ENCODE results near the gene EIF3F.
"Not testable (repeated sequence)": the region's sequence is repeated elsewhere in the genome, so short reads cannot be mapped to it uniquely, and the experiment has no call there.

The EIF3F gene, protein sequence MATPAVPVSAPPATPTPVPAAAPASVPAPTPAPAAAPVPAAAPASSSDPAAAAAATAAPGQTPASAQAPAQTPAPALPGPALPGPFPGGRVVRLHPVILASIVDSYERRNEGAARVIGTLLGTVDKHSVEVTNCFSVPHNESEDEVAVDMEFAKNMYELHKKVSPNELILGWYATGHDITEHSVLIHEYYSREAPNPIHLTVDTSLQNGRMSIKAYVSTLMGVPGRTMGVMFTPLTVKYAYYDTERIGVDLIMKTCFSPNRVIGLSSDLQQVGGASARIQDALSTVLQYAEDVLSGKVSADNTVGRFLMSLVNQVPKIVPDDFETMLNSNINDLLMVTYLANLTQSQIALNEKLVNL

DNA sequence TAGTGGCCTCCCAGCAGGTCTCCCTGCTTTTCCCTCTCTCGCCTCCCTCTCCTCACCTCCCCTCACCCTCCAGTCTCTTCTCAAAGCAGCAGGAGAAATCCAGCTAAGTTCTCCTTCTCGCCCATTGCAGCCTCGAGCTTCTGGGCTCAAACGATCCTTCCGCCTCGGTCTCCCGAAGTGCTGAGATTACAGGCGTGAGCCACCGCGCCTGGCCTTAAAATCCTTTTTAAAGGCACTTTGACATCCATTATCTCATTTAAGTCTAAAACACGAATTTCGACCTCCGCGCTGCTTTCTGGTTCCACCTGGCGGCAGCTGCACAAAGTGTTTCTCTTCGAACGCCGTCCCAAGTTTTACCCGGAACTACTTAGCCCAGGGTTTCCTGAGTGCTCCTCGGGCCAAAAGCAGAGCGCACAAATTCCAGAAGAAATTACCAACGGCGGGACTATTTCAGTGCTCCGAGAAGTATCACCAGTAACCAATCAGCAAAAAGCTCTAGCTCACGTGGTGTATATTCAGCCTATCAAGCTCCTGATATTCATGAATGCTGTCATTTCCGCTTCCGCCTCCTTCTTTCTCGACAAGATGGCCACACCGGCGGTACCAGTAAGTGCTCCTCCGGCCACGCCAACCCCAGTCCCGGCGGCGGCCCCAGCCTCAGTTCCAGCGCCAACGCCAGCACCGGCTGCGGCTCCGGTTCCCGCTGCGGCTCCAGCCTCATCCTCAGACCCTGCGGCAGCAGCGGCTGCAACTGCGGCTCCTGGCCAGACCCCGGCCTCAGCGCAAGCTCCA is at the start of gene EIF3F:
Gene EIF3F (plus strand): TSS at position 570 of the 792 bp plus-strand sequence. CDS start 16 bp downstream, at position 586.
- peak; percentile 60 for DNase-seq

DNA sequence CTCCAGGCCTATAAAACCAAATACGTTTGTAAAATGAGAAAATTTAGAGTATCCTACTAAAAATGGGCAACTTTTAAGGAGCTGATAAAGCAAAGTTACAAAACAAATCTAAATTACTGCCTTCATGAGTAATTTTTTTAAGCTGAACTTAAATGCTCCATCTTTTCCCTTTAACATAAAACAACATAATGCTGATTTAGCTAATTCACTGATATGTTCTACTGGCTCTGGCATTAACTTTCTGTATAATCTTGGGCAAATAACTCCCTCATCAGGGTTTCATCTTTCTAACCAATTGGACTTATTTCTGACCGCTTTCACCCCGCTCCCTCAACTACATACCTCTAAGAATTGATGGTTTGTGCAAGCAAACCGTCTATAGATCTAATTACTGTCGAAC is 46.0 kb upstream of the EIF3F start:
- no peak for DNase-seq

DNA sequence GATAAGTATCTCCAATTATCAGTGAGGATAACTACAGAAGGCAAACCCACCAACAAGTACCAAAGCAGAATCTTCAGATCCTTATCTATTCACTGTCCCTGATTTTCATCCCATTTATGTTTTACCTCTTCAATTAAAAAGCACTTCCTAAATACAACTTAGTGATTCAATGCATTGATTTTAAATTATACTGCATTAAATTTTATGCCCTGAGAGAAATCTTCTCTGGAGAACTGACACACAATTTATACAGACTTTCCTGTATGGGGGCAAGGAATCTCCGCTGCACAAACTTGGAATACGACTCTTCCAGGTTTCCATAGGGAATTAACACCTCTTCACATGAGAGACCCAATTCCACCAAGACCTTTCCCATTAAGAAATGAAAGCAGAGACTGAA is 45.5 kb upstream of the EIF3F start, which contains the start of gene OR10A3:
Gene OR10A3 (minus strand): TSS at position 101 of the 400 bp plus-strand sequence. CDS start 2,188 bp downstream, outside the sequence.
- no peak for DNase-seq

DNA sequence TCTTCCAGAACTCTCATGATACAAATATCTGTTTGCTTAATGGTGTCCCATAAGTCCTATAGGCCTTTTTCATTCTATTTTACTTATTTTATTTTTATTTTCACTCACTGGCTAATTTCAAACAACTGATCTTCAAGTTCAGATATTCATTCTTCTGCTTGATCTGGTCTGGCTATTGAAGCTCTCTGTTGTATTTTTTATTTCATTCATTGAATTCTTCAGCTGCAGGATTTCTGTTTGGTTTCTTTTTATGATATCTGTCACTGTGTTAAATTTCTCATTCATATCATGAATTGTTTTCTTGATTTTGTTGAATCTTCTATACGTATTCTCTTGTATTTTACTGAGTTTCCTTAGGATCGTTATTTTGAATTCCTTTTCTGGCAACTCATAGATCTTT is 43.0 kb upstream of the EIF3F start:
- DNase-seq: no peak

DNA sequence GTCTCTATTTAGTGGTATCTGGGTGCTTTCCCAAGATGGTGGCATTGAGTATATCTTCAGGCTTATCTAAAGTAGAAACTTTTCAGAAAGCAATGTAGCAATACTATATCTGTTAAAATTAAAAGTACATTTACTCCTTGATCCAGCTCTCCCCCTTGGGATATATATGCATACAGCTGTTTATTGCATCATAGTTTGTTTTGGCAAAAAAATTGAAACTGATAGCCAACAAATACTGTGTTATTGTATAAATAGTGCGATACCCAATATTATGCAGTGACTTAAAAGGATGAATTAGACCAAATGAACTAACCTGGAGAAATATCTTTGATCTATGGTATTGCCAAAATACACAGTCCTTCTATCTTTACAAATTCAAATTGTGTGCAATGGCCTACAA is 37.2 kb upstream of the EIF3F start:
- DNase-seq: no peak

DNA sequence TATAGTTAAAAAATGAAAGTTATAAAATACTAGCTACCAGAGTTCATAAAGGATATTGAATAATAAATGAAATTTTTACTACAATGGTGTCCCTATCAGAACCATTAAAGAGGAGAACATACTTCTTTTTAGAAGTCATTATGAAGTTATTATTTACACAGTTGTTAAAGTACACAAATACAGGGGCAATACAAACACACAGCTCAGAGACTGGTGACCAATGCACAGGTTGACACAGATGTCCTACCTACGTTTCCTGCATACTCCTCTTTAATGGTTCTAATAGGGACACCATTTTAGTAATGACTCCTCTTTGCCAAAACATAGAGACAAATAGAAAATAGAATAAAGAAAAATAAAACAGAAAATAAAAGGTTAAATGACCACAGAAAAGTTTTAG is 31.9 kb upstream of the EIF3F start:
- no peak for DNase-seq

DNA sequence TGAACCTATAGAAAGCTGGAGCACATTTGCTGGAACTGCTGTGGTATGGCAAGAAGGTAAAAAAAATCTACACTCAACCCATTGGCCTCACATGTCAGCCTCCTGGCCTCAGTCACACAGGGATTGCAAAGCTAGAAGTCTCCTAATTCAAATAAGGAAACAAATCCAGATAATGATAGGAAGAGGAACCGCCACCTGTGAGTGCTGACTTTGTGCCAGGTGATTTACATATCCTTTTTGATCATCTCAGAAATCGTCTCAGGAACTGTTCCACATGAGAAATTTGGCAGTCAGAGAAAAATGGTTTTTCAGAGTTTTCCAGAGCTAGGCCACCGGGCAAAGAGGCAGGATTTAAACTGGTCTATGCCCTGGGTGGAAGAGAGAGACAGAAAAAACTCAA is 22.9 kb upstream of the EIF3F start:
- no peak for DNase-seq

DNA sequence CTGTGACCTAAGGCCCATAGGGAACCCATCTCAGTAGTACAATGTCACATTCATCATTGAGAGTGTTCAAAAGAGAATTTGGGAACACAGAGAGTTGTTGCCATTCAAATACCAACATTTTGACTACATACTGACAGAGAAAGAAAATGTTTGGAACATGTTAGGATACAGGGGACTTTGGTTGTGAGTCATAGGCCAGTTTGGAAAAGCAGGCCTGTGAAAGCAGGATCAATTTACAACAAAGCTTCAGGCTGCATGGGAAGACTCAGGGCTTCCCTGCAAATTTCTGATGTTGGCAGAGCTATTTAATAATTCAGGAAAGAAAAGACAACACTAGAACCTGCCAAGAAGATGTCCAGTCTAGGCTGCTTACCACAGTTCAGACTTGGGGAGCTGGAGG is 22.3 kb upstream of the EIF3F start:
- no peak for DNase-seq

DNA sequence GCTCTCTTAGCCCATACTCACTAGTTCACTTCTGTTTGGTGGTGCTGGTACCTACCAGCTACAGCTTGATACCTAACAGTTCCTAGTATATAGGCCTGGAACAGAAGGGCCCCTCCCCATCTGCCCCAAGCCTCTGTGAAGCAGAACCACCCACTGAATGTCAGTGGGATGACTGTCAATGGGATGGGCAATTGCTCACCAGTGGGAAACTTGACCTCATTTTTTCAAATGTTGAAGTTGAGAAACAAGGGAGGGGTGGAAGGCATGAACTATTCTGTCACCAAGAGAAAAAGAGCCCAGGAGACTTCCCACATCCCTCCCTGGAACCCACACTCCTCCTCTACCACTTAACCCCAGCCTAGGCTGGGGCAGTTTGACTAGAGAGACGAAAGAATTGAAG is 21.8 kb upstream of the EIF3F start, which contains the start of gene NLRP10:
Gene NLRP10 (minus strand): TSS at position 62 of the 400 bp plus-strand sequence. CDS start 1,952 bp downstream, outside the sequence.
- DNase-seq: no peak

DNA sequence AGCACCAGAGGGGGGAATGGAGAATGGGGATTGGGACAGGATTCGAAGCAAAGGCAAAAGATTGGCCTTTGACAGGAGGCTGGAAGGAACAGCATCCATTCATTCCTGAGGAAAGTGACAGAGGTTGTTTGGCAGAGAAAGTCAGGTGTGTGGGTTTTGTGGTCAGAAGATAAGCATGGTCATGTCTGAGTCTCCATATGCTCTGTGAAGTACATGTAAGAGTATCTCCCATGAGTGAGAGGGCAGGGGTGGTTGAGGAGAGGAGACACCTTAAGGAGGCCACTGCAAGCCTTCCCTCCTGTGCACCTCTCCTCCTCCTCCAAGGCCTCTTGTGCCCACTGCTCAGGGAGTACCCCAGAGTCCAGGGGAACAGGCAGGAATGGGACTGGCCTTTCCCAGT is 20.0 kb upstream of the EIF3F start:
- no peak for DNase-seq

DNA sequence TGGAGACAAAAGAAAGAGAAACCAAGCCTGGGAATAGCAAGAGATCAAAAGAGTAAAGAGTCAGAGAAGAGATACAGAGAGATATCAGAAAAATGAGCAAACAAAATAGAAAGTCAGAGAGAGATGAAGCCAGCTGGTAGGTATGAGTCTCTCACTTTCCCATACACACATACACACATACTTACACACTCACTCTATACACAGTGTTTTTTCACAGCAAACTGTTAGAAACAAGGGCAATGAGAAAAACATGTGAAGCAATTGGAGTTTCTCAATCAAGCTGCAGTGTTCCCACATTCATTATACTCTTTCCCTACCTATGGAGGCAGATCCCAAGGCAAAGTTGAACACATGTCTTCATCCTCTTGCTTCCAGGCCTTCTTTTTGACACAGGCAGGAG is 19.3 kb upstream of the EIF3F start:
- DNase-seq: no peak

DNA sequence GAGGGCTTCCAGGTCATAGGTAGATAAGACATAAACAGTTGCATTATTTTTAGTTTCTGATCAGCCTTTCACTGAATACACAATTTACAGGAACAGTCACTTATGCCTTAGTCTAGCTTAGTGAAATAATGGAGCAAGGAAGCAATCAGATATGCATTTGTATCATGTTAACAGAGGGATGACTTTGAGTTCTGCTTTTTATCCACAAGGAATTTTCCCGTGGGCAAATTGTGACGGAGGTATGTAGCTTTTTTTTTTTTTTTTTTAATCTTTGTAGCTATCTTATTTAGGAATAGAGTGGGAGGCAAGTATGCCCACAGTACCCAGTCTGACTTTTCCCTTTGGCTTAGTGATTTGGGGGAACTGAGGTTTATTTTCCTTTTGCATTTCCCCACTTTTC is 18.5 kb upstream of the EIF3F start:
- no peak for DNase-seq

DNA sequence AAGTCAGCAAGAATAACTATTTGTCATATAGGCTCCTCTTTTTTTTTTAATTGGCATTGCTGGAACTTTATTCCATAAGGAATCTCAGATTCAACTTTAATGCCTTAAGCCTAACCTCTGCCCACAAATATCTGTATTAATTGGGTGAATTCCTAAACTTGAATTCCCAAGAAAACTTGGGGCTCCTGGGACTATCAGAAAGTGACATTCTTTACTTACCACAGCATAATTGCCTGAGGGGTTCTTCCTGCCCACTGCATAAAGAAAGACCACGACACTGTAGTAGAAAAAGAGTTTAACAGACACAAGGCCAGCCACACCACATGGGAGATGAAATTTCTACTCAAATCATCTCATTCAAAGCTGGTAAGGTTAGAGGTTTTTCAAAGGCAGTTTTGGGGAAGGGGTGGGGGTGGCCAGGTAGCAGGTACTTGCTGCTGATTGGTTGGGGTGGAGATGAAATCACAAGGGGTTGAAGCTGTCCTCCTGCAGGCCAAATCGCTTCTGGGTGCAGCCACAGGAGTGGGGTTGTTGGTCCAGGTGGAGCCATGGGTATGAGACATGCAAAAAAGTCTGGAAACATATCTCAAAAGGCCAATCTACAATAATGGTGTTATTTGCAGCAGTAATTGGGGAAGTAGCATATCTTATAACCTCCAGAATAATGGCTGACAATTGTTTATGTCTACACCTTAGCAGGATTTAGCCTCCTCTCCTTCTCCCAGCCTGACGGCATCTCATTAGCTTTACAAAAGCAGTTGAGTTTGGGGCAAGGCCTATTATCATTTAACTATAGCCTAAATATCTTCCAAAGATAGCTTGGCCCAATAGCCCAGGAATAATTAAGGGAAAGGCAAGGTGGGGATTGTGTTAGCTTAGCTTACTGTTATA is 17.1 kb upstream of the EIF3F start:
- DNase-seq: no peak

DNA sequence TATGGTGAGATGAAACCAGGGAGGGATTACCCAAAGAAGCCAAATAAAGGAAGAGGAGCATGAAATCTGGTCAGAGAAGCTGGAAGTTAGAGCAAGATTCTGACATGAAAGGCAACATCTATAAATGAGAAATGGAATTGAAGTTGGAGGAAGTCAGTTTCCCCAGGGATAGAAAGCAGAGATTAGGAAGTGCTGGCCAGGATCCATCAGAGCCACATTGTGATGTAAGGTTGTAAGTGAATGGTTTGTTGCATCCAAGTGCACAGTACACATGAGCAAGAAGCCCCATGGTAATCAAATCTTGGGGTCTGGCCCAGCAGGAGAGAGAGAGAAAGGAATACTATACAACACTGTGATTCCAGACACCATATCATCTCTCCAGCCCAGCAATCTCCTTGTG is 15.3 kb upstream of the EIF3F start:
- no peak for DNase-seq

DNA sequence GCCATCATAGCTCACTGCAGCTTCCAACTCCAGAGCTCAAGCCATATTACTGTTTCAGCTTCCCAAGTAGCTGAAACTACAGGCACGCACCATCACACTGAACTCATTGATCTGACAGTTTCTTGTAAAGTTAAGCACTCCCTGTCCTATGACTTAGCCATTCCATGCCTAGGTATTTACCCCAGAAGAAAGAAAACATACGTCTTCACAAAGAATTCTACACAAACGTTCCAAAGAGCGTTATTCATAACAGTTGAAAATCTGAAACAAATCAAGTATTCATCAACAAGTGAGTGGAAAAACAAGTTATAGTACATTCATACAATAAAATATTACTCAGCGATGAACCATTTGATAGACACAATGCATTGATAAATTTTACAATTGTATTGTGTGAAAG is 14.1 kb upstream of the EIF3F start:
- DNase-seq: no peak

DNA sequence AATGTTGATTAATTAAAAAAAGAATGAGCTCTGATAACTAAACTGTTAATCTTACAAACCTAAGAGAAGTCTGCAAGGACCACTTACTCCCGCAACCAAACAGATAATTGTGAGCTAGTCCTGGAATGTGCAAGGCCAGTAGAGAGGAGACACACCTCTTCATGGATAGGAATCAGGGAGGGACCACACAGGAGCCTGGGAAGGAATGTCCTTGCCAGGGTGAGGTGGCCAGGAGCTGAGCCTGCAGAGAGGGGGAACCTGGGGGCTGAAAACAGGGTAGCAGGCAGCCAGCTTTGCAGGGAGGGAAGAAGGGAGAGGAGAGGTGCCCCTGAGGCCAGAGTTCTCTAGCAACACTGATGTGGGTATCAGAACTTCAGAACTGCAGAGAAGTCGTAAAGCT is 12.5 kb upstream of the EIF3F start:
- DNase-seq: no peak

DNA sequence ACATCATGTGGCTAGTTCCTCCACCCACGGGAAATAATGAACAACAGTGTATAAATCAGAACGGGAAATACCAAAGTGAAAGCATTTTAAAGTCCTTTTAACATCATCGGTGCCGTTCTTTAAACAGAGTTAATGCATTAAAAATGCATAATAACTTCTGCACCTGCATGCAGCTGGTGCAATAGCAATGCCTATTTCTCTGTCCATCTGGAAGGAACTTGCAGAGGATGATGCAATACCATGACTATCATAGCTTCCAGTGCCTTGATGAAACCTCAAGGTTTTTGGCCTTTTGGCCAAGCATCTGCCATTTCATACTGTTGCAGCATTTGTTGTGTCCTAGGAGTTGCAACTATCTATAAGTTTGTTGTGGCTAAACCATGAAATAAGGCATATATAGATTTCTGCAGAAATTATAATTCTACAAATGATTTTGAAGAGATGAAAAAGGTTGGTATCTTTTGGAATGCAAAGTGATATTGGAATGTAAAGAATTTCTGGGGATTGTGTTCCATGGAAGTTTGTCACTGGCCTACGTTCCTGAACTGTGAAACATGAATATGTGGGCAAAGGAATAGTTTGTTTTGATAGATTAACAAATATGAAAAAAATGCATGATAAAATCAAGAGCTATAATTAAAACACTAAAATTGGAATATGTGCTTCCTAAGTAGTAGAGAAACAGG is 9.8 kb upstream of the EIF3F start:
- no peak for DNase-seq

DNA sequence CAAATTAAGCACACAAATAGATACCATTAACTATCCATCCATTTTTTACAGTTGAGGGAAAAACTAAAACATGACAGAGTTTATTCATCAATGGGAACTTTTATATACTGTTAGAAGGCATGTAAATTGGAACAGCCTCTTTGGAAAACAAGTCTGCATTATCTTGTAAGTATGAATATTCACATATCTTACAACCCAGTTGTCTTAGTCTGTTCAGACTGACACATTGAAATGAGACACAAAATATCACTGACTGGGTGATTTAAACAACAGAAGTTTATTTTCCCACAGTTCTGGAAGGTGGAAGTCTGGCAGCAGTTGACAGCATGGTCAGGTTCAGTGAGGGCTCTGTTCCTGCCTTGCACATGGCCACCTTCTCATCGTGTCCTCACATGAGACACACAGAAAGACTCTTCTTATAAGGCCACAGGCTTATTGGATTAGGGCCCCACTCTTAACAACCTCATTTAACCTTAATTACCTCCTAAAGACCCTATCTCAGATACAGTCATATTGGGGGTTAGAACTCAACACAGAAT is 5.4 kb upstream of the EIF3F start:
- DNase-seq: no peak

DNA sequence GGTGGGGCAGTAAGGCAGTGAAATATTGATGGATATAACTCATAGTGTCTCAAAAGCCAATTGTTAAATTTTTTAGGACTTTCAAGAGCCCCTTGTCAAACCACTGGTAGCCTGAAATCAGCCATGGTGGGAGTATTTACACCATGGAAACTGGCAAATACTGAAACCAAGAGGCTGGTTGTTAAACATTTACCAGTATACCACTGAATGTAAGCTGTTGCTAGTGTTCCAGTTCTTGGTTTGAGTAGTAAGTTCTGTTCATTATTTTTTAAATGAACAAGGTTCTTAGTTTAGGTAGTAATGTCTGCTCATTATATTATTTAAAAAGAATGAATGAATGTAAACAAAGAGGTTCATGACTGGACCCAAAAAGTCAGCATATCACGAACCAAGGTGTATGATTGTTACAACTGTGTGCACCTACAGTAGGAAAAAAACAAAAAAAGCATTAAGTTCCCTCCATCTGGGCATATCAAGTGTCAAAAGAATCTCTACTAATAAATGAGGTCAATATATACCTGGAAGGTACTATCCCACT is 4.5 kb upstream of the EIF3F start:
- no peak for DNase-seq

DNA sequence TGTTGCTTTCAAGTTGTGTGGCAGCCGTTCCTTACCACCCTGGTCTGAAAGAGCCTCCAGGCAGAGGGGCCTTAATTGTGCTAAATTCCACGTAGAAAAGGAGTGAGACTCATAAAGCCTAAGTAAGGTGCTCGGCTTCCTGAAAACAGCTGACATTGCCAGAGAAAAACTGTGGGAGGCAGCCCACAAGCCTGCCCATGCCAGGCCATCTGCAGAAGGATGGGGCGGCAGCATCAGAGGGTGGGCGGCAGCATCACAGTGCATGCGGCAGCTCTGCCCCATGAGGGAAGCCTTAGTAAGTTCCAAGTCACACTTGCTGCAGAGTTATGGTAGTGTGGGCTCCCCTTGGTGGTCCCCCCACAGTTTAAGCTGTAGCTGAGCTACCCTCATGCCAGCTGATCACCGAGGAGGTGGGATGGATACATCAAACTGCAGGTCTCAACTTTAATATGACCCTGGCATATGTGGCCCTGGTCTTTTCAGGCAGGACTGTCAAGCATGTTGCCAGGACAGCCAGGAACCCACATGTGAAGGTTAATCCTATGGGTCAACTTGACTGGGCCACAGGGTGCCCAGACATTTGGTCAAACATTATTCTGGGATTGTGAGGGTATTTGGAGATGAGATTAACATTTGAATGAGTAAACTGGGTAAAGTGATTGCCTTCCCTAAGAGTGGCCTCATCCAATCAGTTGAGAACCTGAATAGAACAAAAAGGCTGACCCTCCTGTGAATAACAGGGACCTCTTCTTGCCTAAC is 3.1 kb upstream of the EIF3F start:
- no peak for DNase-seq

DNA sequence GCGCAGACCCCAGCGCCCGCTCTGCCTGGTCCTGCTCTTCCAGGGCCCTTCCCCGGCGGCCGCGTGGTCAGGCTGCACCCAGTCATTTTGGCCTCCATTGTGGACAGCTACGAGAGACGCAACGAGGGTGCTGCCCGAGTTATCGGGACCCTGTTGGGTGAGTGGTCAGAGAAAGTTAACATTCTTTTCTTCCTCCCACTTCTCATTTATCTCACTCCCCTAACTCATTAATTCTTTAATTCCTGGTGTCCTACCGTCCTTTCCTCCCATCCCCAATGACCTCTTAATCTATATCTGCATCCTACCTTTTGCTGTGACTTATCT is 385 bp downstream of the EIF3F start:
- not testable (repeated sequence) for DNase-seq
